GM15510 (cell line): ENCODE data around the gene QRICH2.

Source experiments
- POLR2A ChIP-seq: IDR thresholded peaks from 3 replicates; pipeline ENCODE4 v1.6.1; 2011; ENCODE audit warnings: borderline replicate concordance; ENCODE audit not compliant: insufficient read length; ENCODE audit errors: extremely low read depth

The QRICH2 gene

DNA sequence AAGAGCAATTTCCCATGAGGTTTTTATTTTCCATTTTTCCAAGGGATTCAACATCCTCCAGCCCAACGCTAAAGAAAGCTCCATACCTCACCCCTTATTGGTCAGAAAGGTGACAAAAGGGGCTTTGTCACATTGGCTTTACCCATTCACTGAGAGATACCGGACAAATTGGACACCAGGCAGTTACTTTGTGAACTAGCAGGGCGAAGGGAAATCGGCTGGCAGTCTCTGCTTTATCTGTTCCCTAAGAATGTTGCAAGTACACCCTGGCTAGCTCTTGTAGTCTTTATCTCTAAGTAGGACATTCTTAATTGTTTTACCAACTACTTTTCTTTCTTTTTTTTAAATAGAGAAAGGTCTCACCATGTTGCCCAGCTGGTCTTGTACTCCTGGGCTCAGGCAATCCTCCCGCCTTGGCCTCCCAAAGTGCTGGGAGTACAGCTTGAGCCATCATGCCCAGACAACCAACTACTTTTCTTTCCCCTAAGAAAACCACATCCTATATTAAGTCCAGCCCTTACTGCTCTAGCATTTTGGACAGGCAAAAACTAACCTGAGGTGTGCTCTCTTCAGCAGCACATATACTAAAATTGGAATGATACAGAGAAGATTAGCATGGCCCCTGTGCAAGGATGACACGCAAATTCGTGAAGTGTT, 28.8 kb upstream of the QRICH2 start:
- TF ChIP-seq POLR2A: no peak

DNA sequence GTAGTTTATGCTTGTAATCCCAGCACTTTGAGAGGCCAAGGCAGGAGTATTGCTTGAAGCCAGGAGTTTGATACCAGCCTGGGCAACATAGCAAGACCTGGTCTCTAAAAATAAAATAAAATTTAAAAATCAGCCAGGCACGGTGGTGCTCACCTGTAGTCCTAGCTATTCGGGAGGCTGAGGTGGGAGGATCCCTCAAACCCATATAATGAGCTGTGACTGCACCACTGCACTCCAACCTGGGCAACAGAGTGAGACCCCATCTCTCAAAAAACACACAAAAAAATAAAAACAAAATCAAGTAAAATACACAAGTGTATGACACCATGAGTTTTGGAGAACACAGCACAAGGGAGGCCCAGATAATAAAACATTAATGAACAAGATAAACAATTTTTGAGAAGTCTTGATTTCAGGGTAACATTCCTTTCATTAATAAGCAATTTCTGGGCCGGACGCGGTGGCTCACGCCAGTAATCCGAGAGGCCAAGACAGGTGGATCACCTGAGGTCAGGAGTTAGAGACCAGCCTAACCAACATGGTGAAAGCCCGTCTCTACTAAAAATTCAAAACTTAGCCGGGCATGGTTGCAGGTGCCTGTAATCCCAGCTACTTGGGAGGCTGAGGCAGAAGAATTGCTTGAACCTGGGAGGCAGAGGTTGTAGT, 27.8 kb upstream of the QRICH2 start:
- no peak for TF ChIP-seq POLR2A

DNA sequence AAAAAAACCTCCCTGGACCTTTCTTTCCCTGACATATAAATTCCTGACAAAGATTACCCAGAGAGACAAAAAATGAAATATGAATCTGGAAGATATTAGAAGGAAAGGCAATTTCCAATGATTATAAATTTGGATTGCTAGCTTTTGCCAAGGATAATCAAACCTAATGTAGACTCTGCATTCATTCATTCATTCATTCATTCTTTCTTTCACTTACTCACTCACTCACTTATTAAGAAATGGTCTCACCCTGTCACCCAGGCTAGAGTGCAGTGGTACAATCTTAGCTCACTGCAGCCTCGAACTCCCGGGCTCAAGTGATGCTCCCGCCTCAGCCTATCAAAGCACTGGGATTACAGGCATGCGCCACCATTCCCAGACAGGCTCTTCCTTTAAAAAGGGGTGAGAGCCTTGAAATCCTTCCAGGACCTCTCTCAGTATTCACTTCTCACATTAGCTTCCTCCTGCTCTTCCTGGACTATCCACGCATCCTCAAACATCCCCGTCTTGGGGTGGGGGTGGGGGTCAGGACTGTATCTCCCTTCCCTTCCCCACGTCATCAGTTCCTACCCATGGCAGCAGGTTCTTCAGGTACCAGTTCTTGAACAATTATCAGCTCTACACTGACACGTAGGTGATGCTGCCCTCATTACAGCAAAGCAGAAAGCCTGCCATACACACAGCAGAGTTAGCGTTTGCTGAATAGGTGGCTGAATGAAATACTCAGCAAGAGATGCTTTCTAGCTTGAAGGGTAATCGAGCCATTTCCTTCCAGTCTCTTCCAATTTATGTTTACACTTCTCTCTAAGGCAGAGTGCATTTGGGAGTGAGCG, 25.8 kb upstream of the QRICH2 start:
- TF ChIP-seq POLR2A: no peak

DNA sequence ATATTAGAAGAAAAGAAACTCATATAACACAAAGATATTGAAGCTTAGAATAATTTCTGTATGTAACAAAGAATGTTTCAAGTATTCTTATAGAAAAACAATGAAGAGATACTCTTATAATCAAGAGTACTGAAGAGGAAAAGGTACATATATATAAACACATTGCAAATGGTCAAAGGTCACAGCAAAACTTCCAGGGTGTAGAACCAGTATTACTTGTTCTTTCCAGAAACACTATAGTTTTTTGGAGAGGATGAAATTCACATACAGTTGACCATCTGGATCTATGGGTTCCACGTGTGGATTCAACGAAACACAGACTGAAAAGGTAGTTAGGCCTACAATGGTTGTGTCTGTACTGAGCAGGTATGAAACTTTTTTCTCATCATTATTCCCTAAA, 23.0 kb upstream of the QRICH2 start:
- no peak for TF ChIP-seq POLR2A

DNA sequence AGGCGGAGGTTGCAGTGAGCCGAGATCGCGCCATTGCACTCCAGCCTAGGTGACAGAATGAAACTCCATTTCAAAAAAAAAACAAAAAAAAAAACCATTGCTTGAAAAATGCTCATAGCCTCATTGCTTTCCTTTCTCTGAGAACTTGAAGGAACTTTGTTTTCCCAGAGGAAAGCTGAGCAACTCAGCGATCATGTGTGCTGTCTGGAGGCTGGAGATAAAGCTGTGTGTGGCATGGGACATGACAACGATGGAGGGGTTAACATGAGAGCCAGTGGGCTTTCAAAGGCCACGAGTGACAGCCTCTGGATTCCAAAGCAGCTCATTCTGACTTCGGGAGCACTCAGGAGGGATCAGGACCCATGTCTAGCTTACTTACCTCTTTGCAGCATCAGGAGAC, 21.6 kb upstream of the QRICH2 start:
- no peak for TF ChIP-seq POLR2A

DNA sequence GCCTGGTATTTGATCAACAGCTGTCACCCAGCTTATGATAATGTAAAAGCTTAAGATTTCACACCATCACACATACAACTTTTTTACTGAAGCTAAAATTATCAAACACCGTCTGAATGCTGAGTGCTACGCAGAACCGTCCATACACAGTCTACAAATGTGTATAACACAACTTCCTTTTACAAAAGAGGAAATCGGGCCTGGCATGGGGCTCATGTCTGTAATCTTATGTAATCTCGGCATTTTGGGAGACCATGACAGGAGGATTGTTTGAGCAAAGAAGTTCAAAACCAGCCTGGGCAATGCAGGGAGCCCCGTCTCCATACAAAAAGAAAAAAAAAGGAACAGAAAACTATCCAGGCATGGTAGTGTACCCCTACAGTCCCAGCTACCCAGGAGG, 19.6 kb upstream of the QRICH2 start:
- TF ChIP-seq POLR2A: no peak

DNA sequence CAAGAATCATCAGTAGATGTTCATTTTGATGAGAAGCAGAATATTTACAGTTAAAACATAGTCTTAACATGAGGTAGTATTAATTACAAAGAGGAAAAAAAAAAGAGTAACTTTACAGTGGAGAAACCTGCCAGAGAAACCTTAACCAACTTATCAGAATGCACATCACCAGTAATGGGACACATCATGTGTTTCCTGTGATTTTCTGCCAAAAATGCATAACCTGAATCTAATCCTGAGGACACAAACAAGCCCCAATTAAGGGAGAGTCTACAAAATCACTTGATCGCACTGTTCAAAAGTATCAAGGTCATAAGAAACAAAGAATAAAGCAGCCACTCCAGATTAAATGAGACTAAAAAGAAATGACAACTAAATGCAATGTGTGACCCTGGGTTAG, 18.2 kb upstream of the QRICH2 start:
- no peak for TF ChIP-seq POLR2A

DNA sequence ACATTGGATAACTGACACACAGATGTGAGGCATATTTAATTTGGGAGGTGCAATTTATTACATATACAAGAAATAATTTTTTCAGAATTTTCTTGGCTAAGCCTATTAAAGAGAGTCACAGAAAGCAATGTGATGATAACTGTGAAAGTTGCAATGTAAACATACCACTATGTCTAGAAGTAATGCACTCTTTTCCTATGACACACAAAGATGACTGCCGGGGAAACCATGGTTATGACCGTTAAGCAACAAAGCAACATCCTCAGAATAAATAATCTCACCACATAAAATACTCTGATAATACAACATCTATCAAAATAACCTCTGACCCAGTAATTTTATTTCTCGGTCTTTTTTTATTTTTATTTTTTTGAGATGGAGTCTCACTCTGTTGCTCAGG, 10.5 kb upstream of the QRICH2 start:
- no peak for TF ChIP-seq POLR2A

DNA sequence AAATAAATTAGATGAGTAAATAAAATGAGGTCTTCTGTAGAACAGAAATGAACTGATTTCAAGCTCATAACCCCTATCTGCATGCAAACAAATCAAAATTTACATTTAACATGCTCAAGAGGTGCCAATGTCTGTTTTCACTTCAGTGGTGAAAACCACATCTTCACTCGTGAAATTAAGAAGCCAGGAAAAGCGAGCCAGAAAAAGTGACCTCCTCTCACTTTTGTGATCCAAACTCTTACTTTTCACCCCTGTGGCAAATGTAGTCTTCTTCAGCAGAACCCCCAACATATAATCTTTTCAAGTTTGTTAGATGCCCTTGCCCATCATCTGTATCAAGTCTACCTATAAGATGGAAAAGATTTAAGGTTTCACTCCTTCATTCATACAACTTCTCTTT, 9.5 kb upstream of the QRICH2 start:
- no peak for TF ChIP-seq POLR2A

DNA sequence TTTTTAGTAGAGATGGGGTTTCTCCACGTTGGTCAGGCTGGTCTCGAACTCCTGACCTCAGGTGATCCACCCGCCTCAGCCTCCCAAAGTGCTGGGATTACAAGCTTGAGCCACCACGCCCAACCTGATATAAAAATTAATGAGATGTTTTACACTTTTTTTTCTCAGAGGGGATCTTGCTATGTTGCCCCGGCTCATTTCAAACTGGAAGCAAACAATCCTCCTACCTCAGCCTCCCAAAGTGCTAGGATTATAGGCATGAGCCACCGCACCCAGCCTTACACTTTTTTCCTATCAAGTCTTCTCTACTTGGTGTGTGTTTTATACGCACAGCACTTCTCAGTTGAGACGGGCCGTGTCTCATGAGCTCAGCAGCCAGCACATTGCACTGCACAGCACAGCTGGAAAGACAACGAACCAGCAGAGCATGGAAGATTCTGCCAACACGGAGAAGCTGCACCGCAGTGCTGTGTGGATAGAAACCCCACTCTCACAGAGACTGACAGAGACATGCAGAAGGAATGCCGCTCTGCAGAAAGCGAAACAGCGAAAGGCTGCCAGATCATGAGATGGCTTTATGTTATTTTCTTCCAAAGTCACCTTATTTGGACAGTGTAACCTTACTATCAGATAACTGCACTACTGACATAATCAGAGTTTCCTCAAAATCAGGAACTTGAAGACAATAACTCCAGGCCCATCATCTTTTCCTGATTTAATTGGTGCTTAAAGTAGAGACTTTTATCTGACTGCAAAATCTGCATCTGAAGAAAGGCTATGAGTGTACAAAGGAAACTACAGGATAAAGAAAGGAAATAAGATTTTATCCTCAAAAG, 6.5 kb upstream of the QRICH2 start:
- no peak for TF ChIP-seq POLR2A

DNA sequence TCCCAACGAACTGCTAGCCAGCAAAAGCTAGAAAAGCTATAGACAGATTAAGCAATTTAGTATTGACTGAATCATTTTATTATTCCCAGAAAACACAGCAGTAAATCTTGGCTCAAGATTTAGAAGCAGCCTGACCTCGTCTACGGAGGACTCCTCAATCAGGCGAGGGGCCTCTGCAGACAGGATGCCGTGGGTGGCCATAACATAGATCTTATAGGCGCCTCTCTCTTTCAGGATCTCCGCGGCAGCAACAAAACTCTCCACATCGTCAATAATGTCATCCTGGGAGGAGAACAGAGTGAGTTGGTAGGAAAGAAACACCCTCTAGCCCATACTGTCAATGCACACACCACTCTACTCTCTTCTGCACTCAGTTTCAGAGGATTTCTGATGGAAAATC, 4.7 kb upstream of the QRICH2 start:
- TF ChIP-seq POLR2A: no peak

DNA sequence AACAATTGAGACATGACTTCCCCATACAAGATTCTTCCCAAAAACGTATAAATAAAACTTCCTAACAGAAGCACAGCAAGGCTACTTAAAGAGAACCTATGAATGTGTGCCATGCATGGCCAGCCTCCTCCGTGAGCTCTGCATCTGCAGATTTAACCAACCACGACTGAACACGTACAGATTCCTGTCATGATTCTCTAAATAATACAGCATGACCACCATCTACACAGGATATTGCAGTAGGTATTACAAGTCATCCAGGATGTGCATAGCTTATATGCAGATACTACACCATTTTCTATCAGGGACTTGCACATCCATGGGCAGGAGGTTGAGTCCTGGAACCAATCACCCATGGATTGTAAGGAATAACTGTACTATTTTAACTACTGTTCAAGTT, 1.4 kb upstream of the QRICH2 start:
- no peak for TF ChIP-seq POLR2A

DNA sequence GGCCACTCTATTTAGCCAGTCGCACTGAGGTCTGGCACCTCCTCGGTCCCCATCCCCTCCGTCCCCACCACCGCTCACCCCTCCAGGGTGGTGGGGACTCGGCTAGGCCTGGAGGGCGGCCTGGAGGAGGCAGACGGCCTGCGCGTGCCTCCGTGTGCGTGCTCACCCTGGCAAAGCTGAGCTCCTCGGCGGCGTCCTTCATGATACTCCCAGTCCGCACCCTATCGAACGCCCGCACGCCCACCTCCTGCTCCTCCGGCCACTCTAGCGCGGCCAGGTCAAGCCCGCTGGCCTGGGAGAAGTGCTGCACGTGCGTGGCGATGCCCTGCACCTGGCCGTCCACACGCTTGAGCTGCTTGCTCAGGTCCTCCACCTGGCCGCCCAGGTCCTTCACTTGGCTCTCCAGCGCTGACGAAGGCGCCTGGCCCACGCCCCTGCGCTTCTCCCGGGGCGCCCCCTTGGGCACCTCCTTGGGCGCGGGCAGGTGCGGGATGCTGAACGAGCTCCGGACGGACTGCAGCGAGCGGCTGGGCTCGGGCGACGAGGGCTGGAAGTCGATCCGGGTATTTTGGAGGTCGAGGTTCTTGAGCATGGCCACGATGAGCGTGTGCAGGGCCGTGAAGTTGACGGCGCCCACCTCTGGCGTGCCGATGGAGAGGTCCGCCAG, 644 bp downstream of the QRICH2 start:
- TF ChIP-seq POLR2A: no peak
